Mammary epithelial cell (primary cell): Measurements from ENCODE around the gene CXCL12.

Source experiments
- CTCF ChIP-seq, 2 donors: IDR thresholded peaks in 1 of 2; conservative IDR thresholded peaks in 1 of 2; 2 replicates each; pipeline ENCODE4 v1.5.1; 2011 to 2012; ENCODE audit warnings: inconsistent platforms in 2 of 2, low read length in 2 of 2, mild to moderate bottlenecking in 2 of 2, control low read depth in 1 of 2, low read depth in 1 of 2; ENCODE audit not compliant: insufficient read depth in 1 of 2; ENCODE audit errors: extremely low read depth in 1 of 2
- EZH2 ChIP-seq: IDR thresholded peaks from 2 replicates; pipeline ENCODE4 v1.6.1; 2012; ENCODE audit warnings: low read length, inconsistent platforms, borderline replicate concordance

GRCh38 chr10:44424957-44425356, 40.1 kb upstream of the CXCL12 start:
- TF ChIP-seq EZH2 (no peak), CTCF (conservative IDR thresholded peaks at IDR 0.05 in 1 of 2, IDR thresholded peaks at IDR 0.05 in 1 of 2; ENCODE audit: extremely low read depth in 1 of 2, insufficient read depth in 1 of 2, low read depth in 1 of 2, low read length in 2 of 2) (no peak)
